Measurements from ENCODE around the gene MLLT10. TPM values are rescaled to one million over a fixed set of nuclear protein-coding genes. Genes with fewer than 3 reads are reported as not detected.
"Not testable (repeated sequence)": the region's sequence is repeated elsewhere in the genome, so short reads cannot be mapped to it uniquely, and the experiment has no call there.

Gene MLLT10
- total RNA-seq, 1 experiment from 2014 or later, result 45.2 TPM

GRCh38 chr10:21587391-21587790 lies 53.4 kb downstream of the MLLT10 start (continued):
- TF ChIP-seq, protein P1, sequence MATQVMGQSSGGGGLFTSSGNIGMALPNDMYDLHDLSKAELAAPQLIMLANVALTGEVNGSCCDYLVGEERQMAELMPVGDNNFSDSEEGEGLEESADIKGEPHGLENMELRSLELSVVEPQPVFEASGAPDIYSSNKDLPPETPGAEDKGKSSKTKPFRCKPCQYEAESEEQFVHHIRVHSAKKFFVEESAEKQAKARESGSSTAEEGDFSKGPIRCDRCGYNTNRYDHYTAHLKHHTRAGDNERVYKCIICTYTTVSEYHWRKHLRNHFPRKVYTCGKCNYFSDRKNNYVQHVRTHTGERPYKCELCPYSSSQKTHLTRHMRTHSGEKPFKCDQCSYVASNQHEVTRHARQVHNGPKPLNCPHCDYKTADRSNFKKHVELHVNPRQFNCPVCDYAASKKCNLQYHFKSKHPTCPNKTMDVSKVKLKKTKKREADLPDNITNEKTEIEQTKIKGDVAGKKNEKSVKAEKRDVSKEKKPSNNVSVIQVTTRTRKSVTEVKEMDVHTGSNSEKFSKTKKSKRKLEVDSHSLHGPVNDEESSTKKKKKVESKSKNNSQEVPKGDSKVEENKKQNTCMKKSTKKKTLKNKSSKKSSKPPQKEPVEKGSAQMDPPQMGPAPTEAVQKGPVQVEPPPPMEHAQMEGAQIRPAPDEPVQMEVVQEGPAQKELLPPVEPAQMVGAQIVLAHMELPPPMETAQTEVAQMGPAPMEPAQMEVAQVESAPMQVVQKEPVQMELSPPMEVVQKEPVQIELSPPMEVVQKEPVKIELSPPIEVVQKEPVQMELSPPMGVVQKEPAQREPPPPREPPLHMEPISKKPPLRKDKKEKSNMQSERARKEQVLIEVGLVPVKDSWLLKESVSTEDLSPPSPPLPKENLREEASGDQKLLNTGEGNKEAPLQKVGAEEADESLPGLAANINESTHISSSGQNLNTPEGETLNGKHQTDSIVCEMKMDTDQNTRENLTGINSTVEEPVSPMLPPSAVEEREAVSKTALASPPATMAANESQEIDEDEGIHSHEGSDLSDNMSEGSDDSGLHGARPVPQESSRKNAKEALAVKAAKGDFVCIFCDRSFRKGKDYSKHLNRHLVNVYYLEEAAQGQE (IDR thresholded peaks at IDR 0.05; ENCODE audit: low read depth), result no peak
- TF ChIP-seq EGR1 (IDR thresholded peaks at IDR 0.05; ENCODE audit: low read depth) (no peak), EZH2phosphoT487 (IDR thresholded peaks at IDR 0.05; ENCODE audit: borderline replicate concordance) (no peak), SRF (IDR thresholded peaks at IDR 0.05; ENCODE audit: low read depth) (no peak), YY1 (IDR thresholded peaks at IDR 0.05; ENCODE audit: extremely low read depth, insufficient replicate concordance, low read depth, low read length) (no peak)

DNA sequence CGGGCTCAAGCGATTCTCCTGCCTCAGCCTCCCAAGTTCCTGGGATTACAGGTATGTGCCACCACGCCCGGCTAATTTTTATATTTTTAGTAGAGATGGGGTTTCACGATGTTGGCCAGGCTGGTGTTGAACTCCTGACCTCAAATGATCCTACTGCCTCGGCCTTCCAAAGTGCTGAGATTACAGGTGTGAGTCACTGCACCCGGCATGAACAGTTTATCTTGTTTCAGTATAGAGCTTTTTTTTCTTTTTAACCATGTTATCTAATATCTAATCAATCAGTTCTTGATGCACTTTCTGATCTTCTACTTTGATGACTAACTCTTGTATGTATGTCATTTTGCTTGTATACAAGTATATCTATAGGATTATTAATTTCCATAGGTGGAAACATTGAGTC lies 54.1 kb downstream of the MLLT10 start:
- H3K4me3 ChIP-seq (replicated peaks in 1 of 2; ENCODE audit: low read depth in 1 of 2, low read length in 2 of 2); H2AFZ ChIP-seq (ENCODE audit: low read depth, low read length, poor library complexity, severe bottlenecking); H3K9ac ChIP-seq (ENCODE audit: low read length); H3K36me3 ChIP-seq (ENCODE audit: control insufficient read depth in 1 of 2, insufficient read depth in 2 of 2, low read length in 2 of 2); H3K27me3 ChIP-seq (ENCODE audit: insufficient read depth, low read length); CTCF ChIA-PET; H3K9me2 ChIP-seq (ENCODE audit: insufficient read depth); BruUV-seq (replicated peaks); H4K20me1 ChIP-seq (ENCODE audit: insufficient read depth); intact Hi-C loops (cut with micrococcal nuclease); RAD21 ChIA-PET (ENCODE audit: low non-redundant PET in 1 of 2, low total read pairs in 2 of 2, uncharacterized antibody in 2 of 2, unreplicated experiment in 2 of 2); H3K9me3 ChIP-seq (ENCODE audit: control insufficient read depth in 1 of 2, insufficient read depth in 1 of 2, low read depth in 1 of 2, low read length in 2 of 2); POLR2A ChIA-PET: not testable (repeated sequence)
- Histone ChIP-seq H3K27ac (ENCODE audit: low read depth, low read length) (peak overlapping the region; percentile 28; the same call in 1 of the 2 replicates), H3K4me2 (ENCODE audit: low read length) (peak overlapping the region; percentile 54), H3K4me1 (ENCODE audit: control insufficient read depth in 1 of 2, insufficient read depth in 2 of 2, low read length in 2 of 2) (peaks cover 22 to 35% of the 10 kb centered on the region in 2 experiments), H3K79me2 (ENCODE audit: insufficient read depth, low read length) (peaks cover 93% of the 10 kb centered on the region)
- peak; percentile 16; the same call in 1 of the 2 replicates for TF ChIP-seq SP1 (IDR thresholded peaks at IDR 0.05; ENCODE audit: low read depth)
- TF ChIP-seq FOSL1 (IDR thresholded peaks at IDR 0.05; ENCODE audit: low read depth), result peak; percentile 48; the same call in 1 of the 2 replicates
- TF ChIP-seq JUND (IDR thresholded peaks at IDR 0.05), result peak; percentile 29; the same call in 1 of the 2 replicates
- peak; percentile 79 for ATAC-seq
- peak; percentile 2 for DNase-seq (ENCODE audit: low read depth, low spot score)
